Spleen (tissue), 11 donors: Measurements from ENCODE around the gene ATP10B. TPM values are rescaled to one million over a fixed set of nuclear protein-coding genes. Genes with fewer than 3 reads are reported as not detected.
A peak's percentile ranks its signal among the peaks of the same experiment; 100 is the strongest.

Experiments used
- DNase-seq: peaks from one replicate; pipeline ENCODE4 v3.0.0-alpha.2; 2020
- H3K27ac ChIP-seq, 8 donors: fragments of 200-600 bp; sonication (generic) in 7 of 8; 1 replicate in 4 of 8; 2 replicates in 4 of 8; pipeline versions ENCODE4 v1.5.0 to v1.8.0; 2016 to 2021; ENCODE audit warnings: inconsistent platforms in 4 of 8, mild to moderate bottlenecking in 4 of 8, moderate library complexity in 1 of 8
- H3K27me3 ChIP-seq, 7 donors: fragments of 200-600 bp; sonication (generic) in 6 of 7; replicated peaks in 1 of 7; 1 replicate in 4 of 7; 2 replicates in 3 of 7; pipeline versions ENCODE4 v1.5.0 to v1.8.0; 2016 to 2021; ENCODE audit warnings: inconsistent platforms in 3 of 7, mild to moderate bottlenecking in 1 of 7
- H3K36me3 ChIP-seq, 6 donors: fragments of 200-600 bp; sonication (generic) in 5 of 6; 1 replicate in 4 of 6; 2 replicates in 2 of 6; pipeline versions ENCODE4 v1.5.0 to v1.8.0; 2016 to 2021; ENCODE audit warnings: inconsistent platforms in 2 of 6
- H3K4me1 ChIP-seq, 6 donors: fragments of 200-600 bp; sonication (generic) in 5 of 6; 1 replicate in 3 of 6; 2 replicates in 3 of 6; pipeline versions ENCODE4 v1.5.0 to v1.8.0; 2016 to 2021; ENCODE audit warnings: inconsistent platforms in 3 of 6
- H3K4me3 ChIP-seq, 8 donors: fragments of 200-600 bp; sonication (generic) in 7 of 8; 1 replicate in 4 of 8; 2 replicates in 4 of 8; pipeline versions ENCODE4 v1.5.0 to v1.8.0; 2016 to 2021; ENCODE audit warnings: inconsistent platforms in 4 of 8, mild to moderate bottlenecking in 4 of 8, moderate library complexity in 2 of 8
- H3K9me3 ChIP-seq, 8 donors: fragments of 200-600 bp; sonication (generic) in 7 of 8; 1 replicate in 4 of 8; 2 replicates in 4 of 8; pipeline versions ENCODE4 v1.5.0 to v1.8.0; 2016 to 2021; ENCODE audit warnings: inconsistent platforms in 4 of 8
- POLR2A ChIP-seq, 3 donors: fragments of 450-650 bp; IDR thresholded peaks; one replicate each; pipeline ENCODE4 v1.5.1; 2017; ENCODE audit warnings: antibody characterized with exemption in 3 of 3, mild to moderate bottlenecking in 1 of 3
- POLR2AphosphoS5 ChIP-seq, 3 donors: sonication (generic); formaldehyde crosslinking; IDR thresholded peaks; one replicate each; pipeline ENCODE4 v1.5.1; 2017; ENCODE audit warnings: antibody characterized with exemption in 3 of 3
- WGBS, 5 donors: extraction: QIAGEN DNeasy Blood & Tissue Kit in 3 of 5; methylation state at CpG; one replicate each; pipeline versions ENCODE4 v1.1.5 to v1.1.7; 2013 to 2018; 5-methylcytosine and 5-hydroxymethylcytosine counted together
- intact Hi-C: fragments of 100-400 bp; cut with DNase I; formaldehyde crosslinking; loops from one replicate; pipeline ENCODE4 v1.15.0; 2023; ENCODE audit warnings: low total_unique reads
- polyA plus RNA-seq, 3 donors: library from polyadenylated mRNA; stranded (reverse); fragments of 200-250 nt; gene quantifications; one replicate each; pipeline ENCODE4 v1.2.1, GENCODE V29; 2013
- total RNA-seq, 7 donors: library from RNA; depleted of rRNA in 3 of 7; stranded (reverse); fragments of >200 nt in 3 of 7; fragmentation: NEBNext Ultra II Directional in 4 of 7; extraction: Animal tissue kit (Norgen Biotek cat#: 25700) in 4 of 7; gene quantifications; one replicate each; pipeline versions ENCODE4 v1.1.0 to v1.2.1, GENCODE V29; 2016 to 2021
- TF ChIP-seq, protein P1 (sequence below), 11 experiments: fragments of 200-600 bp in 7 of 11; fragments of 450-650 bp in 4 of 11; sonication (generic) in 4 of 11; IDR thresholded peaks in 8 of 11; conservative IDR thresholded peaks in 3 of 11; 1 replicate in 7 of 11; 2 replicates in 4 of 11; pipeline versions ENCODE4 v1.4.0 to v1.8.0; 2016 to 2021; ENCODE audit warnings: antibody characterized with exemption in 11 of 11, inconsistent platforms in 4 of 11, mild to moderate bottlenecking in 1 of 11
- donor health status: healthy with polysubstance abuse.
- donor health status: DM: no; HTN: no; CAD: no; lungs with moderate emphysema.
- donor health status: DM: no; HTN: no; CAD: no.
- donor health status: Bipolar disorder and iron deficiency.
- donor health status: healthy.
- donor health status: DM: no; HTN: no; CAD: no.
- donor health status: DM: yes; HTN: yes; CAD: no.

ATP10B gene
- total and polyA plus RNA-seq, 10 donors, result 0.06 TPM; not detected in 9

DNA sequence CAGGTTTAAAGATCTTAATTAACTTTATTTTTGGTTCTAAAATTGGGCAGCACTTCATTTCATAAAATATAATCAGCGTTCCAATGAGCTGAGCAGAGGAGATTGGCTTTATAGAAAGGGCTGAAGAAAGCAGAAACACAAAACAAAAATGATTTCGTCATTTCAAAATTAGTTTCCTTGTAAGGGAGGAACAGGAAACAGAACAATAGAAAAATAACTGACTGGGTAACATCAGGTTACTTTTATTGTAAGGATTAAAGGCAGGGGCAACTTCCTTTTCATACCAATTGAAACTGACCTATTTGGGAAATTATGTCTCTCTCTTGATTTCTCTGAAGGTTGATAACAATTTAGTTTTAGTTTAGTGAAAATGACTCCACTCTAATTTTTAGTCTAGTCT lies 157.1 kb downstream of the ATP10B start:
- Histone ChIP-seq H3K4me3 (no peak overlapping the region), H3K27me3 (no peaks in the 10 kb centered on the region), H3K4me1 (peaks cover 0 to 16% (median 0%) of the 10 kb centered on the region in 6 donors), H3K9me3 (peaks cover 0 to 6% (median 0%) of the 10 kb centered on the region in 8 donors), H3K27ac (peak overlapping the region in 1 of 8 donors; percentile 6), H3K36me3 (no peaks in the 10 kb centered on the region)
- TF ChIP-seq, protein P1, sequence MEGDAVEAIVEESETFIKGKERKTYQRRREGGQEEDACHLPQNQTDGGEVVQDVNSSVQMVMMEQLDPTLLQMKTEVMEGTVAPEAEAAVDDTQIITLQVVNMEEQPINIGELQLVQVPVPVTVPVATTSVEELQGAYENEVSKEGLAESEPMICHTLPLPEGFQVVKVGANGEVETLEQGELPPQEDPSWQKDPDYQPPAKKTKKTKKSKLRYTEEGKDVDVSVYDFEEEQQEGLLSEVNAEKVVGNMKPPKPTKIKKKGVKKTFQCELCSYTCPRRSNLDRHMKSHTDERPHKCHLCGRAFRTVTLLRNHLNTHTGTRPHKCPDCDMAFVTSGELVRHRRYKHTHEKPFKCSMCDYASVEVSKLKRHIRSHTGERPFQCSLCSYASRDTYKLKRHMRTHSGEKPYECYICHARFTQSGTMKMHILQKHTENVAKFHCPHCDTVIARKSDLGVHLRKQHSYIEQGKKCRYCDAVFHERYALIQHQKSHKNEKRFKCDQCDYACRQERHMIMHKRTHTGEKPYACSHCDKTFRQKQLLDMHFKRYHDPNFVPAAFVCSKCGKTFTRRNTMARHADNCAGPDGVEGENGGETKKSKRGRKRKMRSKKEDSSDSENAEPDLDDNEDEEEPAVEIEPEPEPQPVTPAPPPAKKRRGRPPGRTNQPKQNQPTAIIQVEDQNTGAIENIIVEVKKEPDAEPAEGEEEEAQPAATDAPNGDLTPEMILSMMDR (IDR thresholded peaks at IDR 0.05 in 8 of 11, conservative IDR thresholded peaks at IDR 0.05 in 3 of 11), result no peak
- TF ChIP-seq POLR2A (IDR thresholded peaks at IDR 0.05) (no peak), POLR2AphosphoS5 (IDR thresholded peaks at IDR 0.05) (no peak)
- WGBS, 5 donors, result 44 to 54% (median 50%) methylated on average over 2 of the region's 2 CpGs
- no peak for DNase-seq
- intact Hi-C loops, result no loop called here

DNA sequence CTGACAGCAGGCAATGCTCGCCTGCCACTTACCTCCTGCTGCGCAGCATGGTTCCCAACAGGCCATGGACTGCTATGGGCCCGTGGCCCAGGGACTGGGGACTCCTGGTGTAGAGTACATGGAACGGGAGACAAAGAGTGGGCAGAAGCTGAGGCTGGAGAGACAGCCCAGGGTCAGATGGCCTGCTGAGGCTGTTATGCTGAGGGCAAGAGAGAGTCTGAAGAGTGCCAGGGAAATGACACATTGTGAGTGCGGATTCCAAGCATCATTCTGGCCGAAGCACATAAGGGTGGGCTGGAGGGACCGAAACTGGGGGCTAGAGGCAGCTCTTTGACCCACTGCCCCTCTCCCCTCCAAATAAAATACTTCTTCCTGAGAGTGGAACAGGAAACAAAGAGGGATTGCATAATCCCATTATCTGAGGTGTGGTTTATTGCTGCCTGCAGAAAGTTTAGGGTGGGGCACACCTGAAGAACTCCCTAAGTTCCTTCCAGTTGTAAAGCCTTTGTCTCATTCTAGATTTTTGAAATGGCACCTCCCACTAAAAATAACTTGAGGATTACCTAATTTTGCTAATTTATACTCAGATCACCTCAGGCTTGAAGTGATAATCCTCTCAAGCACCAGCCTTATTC lies 158.1 kb downstream of the ATP10B start:
- Histone ChIP-seq H3K27ac (no peak overlapping the region), H3K4me1 (peaks cover 0 to 16% (median 0%) of the 10 kb centered on the region in 6 donors), H3K9me3 (peaks cover 0 to 6% (median 0%) of the 10 kb centered on the region in 8 donors), H3K36me3 (no peaks in the 10 kb centered on the region), H3K4me3 (no peak overlapping the region), H3K27me3 (no peaks in the 10 kb centered on the region)
- 66 to 73% (median 70%) methylated on average over 6 to 7 of the region's 7 CpGs for WGBS, 5 donors
- intact Hi-C loops, result no loop called here
- DNase-seq, result no peak
- TF ChIP-seq POLR2A (IDR thresholded peaks at IDR 0.05) (no peak), POLR2AphosphoS5 (IDR thresholded peaks at IDR 0.05) (no peak)
- TF ChIP-seq, protein P1 (IDR thresholded peaks at IDR 0.05 in 8 of 11, conservative IDR thresholded peaks at IDR 0.05 in 3 of 11), result no peak

DNA sequence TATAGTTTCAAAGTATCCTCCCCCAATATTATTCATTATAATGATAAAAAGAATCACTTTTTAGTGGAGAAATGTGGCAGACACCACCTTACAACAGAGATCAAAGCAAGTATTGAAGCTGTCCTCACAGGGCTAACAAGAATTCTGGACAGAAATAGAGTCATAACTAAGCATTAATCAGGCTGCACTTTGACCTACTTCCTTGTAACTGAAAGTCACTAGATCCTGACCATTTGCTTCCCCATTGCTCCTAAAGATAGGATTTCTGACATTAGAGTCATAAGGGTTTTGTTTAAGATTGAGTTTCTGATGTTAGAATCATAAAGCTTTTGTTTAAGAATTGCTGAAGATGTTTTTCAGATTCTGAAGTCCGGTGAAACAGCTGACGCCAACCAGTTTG lies 159.7 kb downstream of the ATP10B start:
- TF ChIP-seq POLR2AphosphoS5 (IDR thresholded peaks at IDR 0.05) (no peak), POLR2A (IDR thresholded peaks at IDR 0.05) (no peak)
- TF ChIP-seq, protein P1 (IDR thresholded peaks at IDR 0.05 in 8 of 11, conservative IDR thresholded peaks at IDR 0.05 in 3 of 11), result no peak
- H3K27ac ChIP-seq, result no peak overlapping the region
- no peaks in the 10 kb centered on the region for H3K36me3 ChIP-seq
- peaks cover 0 to 16% (median 0%) of the 10 kb centered on the region in 6 donors for H3K4me1 ChIP-seq
- DNase-seq, result no peak
- no peak overlapping the region for H3K4me3 ChIP-seq
- no peaks in the 10 kb centered on the region for H3K27me3 ChIP-seq
- 87 to 94% (median 91%) methylated on average over 2 of the region's 2 CpGs for WGBS, 5 donors
- intact Hi-C loops, result no loop called here
- H3K9me3 ChIP-seq, result peaks cover 0 to 6% (median 0%) of the 10 kb centered on the region in 8 donors

DNA sequence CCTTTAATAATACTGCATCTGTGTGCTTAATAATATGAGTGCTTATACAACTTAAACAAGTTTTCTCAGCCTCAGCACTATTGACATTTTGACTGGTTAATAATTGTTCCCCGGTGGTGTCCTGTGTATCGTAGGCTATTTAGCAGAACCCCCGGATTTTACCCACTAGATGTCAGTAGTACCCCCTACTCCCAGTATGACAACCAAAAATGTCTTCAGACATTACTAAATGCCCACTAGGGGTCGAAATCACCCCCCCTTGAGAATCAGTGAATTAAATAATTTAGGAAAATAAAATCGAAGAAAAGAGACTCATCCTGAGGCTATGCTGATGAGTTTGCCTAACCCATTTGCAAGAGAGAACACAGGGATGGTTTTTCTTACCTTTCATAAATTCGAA lies 166.3 kb downstream of the ATP10B start:
- H3K9me3 ChIP-seq, result peaks cover 0 to 4% (median 0%) of the 10 kb centered on the region in 8 donors
- DNase-seq, result no peak

More for the DNA sequence above, 166.3 kb downstream of the ATP10B start:
- Histone ChIP-seq H3K27me3 (no peaks in the 10 kb centered on the region), H3K4me1 (no peaks in the 10 kb centered on the region), H3K4me3 (no peak overlapping the region), H3K27ac (no peak overlapping the region), H3K36me3 (no peaks in the 10 kb centered on the region)
- 35 to 44% (median 41%) methylated on average over 6 of the region's 6 CpGs for WGBS, 5 donors
- intact Hi-C loops, result no loop called here
- TF ChIP-seq, protein P1 (IDR thresholded peaks at IDR 0.05 in 8 of 11, conservative IDR thresholded peaks at IDR 0.05 in 3 of 11), result peak in 4 of 11 experiments; percentile 17 to 32 (median 26)
- no peak for TF ChIP-seq POLR2AphosphoS5 (IDR thresholded peaks at IDR 0.05)
